Hepatic stellate cell (primary cell): ENCODE measurements around the gene ELOVL5.
"Not testable (repeated sequence)": the region's sequence is repeated elsewhere in the genome, so short reads cannot be mapped to it uniquely, and the experiment has no call there.

Source experiments
- DNase-seq: peaks from one replicate; pipeline ENCODE4 v3.0.0; 2011; ENCODE audit warnings: low spot score

Gene ELOVL5

DNA sequence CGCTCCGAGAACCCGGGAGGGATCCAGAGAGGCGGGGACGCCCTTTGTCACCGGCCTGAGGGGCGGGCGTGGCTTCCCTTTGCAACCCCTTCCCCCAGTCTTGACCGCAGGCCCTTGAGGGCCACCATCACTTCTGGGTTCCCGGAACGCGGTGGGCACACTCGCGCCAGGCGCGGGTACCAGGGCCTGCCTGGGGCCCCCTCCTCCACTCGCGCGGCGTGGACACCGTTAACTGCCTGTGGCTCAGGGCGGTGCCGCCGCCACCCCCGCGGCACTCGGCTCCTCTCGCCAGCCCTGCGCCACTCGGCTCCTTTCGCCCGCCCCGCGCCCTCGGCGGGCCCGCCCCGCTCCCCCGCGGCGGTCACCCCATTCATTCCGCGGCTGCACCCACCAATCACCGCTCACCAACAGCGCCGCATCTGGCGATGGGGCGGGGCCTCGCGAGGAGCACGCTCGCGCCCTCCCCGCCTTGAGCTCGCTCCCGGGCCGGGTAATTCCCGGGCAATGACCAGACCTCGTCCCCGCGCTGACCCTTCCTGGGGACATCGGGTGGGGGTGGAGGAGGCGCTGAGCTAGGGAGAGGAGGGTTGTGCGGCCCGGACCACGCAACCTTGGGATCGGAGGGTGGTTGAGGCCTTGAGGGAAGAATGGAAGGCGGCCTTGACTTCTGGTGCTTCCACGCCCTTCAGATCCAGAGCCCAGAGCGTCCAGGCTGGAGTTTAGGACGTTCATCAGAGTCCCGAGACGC, 10.5 kb upstream of the ELOVL5 start:
- peak; percentile 96 for DNase-seq

DNA sequence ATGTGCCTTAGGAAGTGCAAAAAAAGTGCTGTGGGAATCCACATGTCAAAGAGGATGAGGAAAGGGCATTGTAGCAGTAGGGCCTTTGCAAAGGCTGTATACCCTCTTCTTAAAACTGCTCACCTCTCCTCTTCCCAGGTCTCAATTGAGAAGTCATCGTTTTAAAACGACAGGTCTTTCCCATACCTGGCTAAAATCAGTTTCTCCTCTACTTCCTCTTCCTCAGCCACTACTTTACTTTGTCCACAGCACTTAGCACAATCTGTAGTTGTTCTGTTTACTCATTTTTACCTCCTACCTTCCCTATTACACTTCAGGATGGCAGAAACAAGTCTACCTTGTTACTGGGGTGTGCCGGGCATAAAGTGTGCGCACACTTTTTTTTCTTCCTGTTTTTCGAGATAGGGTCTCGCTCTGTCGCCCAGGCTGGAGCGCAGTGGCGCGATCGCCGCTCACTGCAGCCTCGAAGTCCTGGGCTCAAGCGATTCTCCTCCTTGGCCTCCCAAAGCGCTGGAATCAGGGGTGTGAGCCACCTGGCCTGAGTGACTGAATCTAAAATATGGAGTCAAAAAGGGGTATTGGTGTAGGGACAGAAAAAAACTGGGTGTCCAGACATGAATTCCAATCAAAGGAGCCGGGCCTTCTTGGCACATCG, 9.8 kb upstream of the ELOVL5 start:
- no peak for DNase-seq

DNA sequence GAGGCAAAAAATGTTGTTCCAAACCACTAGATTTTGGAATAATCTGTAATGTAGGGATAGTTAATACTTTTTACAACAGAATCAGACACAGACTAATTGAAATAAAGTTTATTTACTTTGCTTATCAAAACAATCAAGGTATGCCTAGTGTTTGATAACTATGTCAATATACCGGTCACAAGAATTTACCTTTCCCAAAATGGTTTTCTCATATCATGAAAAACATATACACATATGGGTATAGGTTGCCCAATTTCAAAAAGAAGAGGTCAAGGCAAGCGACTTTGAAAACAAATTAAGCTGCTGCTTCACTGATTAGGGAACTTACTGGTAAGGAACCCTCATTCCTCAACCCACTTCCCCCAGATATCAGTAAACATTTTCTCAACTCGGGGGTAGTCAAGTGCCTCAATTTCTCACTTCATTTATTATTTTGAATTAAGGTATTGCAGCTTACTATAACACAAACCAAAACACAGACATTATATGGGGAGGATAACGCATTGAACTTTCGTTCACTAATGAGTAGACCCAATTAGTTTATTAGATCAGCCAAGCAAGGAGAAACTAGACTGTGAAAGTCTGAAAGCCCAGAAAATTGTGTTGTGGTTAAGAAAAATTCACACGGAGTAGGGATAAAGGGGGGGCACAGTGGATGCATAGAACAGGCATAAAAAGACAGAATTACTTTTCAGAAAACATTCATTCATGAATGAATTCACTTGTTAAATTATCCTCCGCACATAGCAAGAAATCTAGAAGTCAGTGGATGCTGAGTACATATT, 9.0 kb upstream of the ELOVL5 start:
- no peak for DNase-seq

DNA sequence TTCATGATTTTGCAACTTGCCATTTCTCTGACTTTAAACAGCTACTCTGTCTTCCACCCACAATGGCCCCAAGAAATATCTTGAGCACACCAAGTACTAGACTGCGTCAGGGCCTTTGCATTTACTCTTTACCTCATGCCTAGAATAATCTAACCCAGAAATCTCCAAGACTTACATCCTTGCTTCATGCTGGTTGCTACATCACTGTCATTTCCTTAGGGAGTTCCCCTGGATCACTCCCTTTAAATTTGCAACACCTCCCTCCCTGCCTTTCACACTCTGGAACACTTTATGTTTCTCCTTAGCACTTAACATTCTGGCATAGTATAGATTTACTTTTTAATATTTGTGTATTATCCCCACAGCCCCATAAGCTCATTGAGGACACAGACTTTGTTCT, 4.9 kb upstream of the ELOVL5 start:
- no peak for DNase-seq

DNA sequence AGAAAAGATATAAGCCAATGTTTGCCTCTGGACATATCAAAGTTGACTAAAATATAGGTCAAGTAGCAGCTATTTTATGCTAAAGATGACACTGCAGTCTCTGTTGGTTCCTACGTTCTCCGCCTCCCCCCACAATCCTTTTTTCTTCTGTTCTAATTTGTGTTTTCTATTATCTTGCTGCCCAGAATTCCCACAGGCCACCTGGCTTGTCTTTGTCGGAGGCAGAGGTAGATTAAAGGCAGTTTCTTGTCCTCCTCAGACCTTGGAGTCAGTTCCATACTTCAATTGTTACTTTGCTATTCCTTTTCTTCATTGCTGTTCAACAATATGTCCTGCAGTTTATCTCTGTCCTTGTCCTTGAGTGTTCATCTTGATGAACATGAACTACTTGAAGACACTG, 3.6 kb upstream of the ELOVL5 start:
- DNase-seq: no peak

DNA sequence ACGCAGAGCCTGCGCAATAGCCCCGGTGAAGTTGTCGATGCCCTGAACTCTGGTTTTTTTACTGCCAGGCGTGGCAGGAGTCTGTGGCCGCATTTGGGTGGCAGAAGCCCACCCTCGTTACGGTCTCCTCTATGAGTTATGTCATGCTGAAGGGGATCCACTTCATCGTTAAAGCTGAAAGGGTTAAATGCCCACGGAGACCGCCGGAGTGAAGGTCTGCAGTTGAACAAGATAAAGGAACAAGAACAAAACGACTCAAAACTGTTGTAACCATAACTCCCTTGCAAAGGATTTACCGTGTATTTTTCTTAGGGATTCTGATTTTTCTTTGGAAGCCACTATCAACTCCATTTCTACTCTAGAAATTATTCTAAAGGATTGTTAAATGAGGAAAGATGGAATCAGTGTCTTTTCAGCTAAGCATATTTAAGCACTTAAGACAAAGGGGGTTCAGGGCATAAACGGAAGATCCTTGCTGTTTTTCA, 501 bp upstream of the ELOVL5 start:
- DNase-seq: no peak

DNA sequence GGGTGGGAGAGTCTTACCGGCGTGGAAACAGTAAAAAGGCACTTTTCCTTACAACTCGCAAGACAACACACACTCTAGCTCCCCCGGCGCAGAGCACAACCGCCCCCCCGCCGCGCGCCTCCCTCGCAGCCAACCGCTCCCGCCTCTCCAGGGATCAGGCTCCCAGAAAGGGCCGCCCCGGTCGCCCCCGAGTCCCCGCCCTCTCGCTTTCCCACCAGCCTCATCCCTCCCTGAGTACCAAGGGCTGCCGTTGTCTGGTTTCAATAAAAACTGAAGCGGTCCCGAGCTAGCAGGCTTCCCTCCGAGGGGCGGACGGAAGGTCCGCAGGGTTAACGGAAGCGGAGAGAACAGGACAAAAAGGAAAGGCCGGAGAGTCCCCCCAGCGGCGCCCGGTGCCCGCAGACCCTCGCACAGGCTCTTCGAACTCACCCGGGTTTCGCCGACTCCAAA, 804 bp downstream of the ELOVL5 start:
- peak; percentile 69 for DNase-seq

DNA sequence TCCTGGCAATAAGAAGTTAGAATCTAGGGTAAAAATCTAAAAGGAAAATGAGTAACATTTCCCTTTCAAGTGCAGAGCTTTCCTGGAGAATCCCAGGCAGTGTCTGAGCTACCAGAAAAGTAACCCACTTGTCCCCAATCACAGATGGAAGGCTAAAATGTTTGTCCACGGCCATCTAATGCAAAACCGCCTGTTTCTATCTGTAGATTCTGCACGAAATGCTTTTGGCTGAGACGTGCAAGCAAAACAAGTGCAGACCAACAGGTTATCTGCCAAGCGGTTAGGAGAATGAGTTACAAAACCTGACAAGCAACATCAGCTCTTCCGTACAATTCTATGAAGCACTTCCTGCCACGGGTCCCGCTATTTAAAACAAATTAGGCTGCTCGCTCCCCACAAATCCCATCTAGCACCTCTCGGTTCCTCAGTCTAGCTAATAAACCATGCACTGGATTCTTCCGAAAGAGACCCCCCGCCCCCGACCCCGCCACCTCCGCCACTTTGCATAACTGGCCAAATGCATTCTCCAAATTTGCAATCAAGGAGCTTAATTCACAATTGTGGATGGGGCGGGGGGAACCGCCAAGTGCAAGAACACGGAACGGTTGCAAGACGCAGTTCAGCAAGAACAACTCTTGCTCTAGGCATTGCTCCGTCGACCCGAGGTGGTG, 1.4 kb downstream of the ELOVL5 start:
- DNase-seq: no peak

DNA sequence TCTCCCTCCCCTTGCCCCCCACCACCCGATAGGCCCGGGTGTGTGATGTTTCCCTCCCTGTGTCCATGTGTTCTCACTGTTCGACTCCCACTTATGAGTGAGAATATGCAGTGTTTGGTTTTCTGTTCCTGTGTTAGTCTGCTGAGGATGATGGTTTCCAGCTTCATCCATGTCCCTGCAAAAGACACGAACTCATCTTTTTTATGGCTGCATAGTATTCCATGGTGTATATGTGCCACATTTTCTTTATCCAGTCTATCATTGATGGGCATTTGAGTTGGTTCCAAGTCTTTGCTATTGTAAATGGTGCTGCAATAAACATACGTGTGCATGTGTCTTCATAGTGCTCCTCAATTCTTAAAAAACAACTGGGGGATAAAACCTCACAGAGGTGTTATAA, 2.7 kb downstream of the ELOVL5 start:
- not testable (repeated sequence) for DNase-seq

DNA sequence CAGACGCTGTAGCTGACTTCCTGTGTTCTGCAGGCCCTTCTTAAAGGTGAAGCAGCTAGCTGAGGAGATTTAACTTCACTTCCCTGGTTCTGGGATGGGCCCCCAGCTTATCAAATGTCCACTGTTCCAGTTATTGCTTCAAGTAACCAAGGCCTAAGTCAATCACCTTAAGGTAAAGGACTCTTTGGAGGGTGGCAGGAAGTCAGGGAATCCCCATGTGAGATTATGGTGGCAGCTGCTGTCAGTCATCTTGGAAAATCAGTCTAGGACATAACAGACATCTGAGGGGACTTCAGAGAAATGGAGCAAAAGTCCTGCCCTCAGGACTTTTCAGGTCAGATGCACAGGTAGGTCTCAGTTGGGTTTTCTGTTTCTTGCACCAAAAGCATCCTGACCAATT, 3.8 kb downstream of the ELOVL5 start:
- DNase-seq: no peak

DNA sequence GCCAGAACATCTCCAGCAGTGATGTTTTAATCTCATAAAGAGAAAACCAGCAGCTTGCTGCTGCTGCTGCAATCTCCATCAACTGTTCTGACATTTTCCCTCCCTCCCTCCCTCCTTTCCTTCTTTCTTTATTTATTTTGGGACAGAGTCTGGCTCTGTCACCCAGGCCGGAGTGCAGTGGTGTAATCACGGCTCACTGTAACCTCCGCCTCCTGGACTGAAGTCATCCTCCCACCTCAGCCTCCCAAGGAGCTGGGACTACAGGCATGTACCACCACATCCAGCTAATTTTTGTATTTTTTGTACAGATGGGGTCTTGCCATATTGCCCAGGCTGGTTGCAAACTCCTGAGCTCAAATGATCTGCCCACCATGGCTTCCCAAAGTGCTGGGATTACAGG, 5.7 kb downstream of the ELOVL5 start:
- no peak for DNase-seq

DNA sequence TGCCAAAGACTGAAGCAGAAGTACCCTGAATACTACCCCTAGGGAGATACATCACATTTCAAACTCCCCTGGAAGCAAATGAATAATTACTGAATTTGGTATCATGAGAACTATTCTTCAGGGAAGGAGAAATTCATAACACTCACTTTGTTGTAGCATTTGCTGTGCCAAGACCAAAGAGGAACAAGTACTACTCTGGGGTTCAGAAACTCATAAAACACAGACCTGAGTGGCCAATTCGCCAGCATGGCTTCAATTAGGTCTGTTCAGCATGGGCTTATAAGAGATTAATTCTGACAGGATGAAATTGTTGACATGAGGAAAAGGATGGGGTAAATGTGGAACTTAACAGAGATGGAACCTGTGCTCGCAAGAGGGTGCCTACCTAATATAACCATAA, 6.5 kb downstream of the ELOVL5 start:
- no peak for DNase-seq

DNA sequence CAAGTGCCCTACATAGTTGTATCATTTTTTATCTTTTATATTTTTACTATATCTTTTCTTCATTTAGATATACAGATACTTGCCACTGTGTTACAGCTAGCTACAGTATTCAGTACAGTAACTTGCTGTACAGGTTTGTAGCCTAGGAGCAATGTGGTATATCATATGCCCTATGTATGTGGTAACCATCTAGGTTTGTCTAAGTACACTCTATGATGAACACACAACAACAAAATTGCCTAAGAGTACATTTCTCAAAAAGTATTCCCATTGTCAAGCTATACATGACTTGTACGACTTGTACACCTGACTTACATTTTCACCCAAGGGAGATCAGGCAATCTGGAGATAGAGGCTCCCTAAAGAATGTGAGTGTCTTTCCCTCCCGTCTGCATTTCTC, 8.2 kb downstream of the ELOVL5 start:
- no peak for DNase-seq

DNA sequence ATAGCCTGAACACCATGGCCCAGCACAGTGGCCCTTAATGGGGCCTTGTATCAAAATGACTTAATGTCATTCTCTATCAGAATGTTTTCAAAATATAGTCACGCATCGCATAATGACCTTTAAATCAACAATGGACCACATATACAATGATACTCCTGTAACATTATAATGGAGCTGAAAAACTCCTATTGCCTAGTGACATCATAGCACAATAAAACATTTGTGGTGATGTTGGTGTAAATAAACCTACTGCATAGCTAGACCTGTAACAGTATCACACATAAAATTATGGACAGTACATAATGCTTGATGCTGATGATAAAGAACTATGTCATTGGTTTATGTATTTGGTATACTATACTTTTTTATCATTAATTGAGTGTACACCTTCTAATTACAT, 9.3 kb downstream of the ELOVL5 start:
- DNase-seq: no peak

DNA sequence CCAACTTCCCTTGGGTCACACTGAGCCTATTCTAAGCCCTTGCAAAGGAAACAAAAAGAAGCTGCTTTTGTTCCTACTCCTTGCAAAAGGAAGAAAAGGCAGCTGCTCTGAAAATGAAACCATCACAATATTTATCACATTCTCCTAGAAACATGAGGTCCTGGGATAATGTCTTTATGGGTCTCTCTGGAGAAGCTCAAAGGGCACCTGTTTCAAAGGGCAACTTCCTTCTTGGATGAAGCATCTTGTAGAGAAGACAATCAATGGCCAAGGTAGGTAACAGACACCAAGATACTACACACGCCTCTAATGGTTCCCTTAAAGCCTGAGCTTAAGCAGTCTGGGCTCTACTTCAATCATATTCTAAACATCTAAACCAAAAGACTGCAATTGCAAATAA, 10.4 kb downstream of the ELOVL5 start:
- no peak for DNase-seq

DNA sequence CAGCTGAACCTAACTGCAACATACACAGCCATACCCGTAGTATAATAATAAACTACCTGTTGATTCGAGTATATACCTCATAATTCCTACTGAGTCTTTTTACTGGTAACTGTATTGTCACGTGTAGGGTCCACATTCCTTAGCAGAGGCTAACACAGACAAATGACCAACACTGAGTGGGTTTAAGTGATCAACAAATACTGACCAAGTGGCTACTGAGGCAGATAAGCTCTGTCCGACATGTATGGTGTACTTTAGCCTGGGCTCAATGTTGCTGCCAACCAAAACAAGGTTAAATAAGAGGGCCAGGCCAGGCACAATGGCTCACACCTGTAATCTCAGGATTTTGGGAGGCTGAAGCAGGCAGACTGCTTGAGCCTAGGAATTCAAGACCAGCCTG, 12.7 kb downstream of the ELOVL5 start:
- DNase-seq: no peak

DNA sequence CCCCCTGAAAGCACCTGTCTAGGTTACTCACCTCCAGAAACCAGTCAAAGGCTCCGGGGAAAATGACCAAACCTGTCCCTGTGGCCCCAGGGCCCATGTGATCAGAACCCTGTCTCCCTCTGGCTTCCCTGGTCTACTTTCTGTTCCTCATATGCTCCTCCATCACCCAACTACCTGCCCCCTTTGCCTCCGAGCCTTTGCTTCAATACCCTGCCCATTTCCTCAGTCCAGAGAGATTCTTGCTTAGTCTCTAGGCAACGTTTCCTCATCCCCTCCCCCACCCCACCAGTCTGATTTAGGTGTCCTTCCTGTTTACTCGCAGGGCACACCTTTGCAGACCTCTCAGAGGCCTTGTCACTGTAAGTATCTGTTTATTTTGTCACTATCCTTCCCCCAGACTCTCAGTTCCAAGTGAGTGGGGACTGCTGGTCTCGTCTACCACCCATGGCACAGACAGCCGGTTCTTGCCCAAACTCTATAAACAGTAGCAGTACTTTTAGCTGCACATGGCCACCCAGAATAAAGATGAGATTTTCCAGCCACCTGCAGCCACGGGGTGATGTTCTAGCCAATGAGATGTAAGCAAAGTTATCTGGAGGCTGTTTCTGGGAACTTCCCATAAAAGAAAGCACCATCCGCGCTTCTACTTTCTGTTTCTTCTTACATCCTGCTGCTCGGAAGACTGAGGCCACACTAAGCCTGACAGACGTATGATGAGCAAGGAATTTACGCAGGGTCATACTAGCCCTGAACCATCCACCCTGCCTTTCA, 13.3 kb downstream of the ELOVL5 start:
- DNase-seq: no peak

DNA sequence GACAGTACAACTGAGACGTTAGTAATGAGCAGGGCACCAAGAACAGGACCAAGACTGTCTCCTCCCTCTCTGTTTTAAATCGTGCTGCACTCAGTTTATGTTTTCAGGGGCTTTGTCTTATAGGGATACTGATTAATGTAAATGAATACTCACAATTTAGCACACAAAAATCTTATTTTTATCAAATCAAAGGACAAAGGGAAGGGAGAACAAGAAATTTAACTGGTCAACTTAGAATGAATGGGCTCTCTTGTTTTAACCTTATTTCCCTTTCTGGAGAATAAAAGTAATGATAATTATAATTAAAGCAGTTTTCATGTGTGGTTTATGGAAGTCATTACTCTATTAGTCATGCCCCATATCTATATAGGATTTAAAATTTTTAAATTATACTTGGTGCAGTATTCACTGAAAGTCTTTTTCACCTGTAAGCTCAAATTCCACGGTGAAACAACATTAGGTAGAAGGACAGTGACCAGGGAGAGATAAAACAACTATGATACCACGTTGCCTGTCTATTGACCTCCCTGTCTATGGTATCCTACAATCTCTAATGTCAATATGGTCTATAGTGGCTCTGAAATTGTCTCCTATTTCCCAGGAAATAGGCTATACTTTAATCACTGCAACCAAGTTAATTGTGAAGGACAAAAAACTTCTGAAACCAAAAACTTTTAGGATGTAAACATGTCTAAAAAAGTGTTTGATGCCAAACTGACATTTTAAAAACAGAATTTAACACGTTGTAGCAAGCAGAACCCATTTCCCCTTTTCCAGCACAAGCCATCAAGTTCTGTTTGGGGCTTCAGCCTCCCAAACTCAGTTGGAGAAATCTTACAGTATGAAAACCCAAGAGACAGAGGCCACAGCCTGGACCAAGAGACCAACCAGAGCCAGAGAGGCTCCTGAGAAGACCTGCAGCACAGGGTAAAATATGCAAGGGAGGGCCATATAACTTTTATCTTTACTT, 15.0 kb downstream of the ELOVL5 start:
- DNase-seq: no peak

DNA sequence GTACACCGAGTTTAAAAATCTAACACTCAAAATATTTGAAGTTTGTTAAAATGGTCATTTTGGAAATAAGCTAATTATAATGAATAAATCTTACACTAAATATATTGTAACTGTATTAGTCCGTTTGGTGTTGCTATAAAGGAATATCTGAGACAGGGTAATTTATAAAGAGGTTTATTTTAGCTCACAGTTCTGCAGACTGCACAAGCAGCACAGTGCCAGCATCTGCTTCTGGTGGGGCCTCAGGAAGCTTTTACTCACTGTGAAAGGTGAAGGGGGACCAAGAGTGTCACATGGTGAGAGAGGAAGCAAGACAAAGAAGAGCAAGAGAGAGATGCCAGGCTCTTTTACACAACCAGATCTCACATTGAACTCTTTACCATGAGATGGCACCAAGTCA, 17.1 kb downstream of the ELOVL5 start:
- DNase-seq: no peak

DNA sequence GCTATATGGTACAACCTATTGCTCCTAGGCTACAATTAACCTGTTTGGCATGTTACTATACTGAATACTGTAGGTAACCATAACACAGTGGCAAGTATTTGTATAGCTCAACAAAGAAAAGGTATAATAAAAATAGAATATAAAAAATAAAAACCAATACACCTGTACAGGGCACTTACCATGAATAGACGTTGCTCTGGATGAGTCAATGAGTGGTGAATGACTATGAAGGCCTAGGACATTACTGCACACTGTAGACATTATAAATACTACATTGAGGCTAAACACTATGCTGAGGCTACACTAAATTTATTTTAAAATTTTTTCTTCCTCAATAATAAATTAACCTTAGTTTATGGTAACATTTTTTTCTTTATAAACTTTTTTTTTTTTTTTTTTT, 18.6 kb downstream of the ELOVL5 start:
- no peak for DNase-seq
